Lower lobe of right lung (tissue), 2 donors: ENCODE data around the gene RIMS1. TPM values are rescaled to one million over a fixed set of nuclear protein-coding genes. Genes with fewer than 3 reads are reported as not detected.

Experiments used
- ATAC-seq, 2 donors: fragments of 200-7000 bp; cut with Tn5 transposase; one replicate each; pipeline ENCODE4 v1.9.1; 2020 to 2022; ENCODE audit warnings: mild to moderate bottlenecking in 2 of 2, moderate library complexity in 2 of 2
- DNase-seq: peaks from one replicate; pipeline ENCODE4 v3.0.0-alpha.2; 2020
- H3K27ac ChIP-seq: fragments of 200-600 bp; one replicate; pipeline ENCODE4 v1.8.0; 2022
- H3K27me3 ChIP-seq: fragments of 200-600 bp; one replicate; pipeline ENCODE4 v1.8.0; 2022; ENCODE audit warnings: low read depth
- H3K36me3 ChIP-seq: fragments of 200-600 bp; one replicate; pipeline ENCODE4 v1.8.0; 2022; ENCODE audit warnings: mild to moderate bottlenecking
- H3K4me1 ChIP-seq: fragments of 200-600 bp; one replicate; pipeline ENCODE4 v1.8.0; 2022
- H3K4me3 ChIP-seq: fragments of 200-600 bp; one replicate; pipeline ENCODE4 v1.8.0; 2022; ENCODE audit warnings: mild to moderate bottlenecking
- H3K9me3 ChIP-seq: fragments of 200-600 bp; one replicate; pipeline ENCODE4 v1.8.0; 2022
- CTCF ChIP-seq: fragments of 200-600 bp; IDR thresholded peaks from one replicate; pipeline ENCODE4 v1.8.0; 2022; ENCODE audit warnings: antibody characterized with exemption, mild to moderate bottlenecking
- intact Hi-C: fragments of 100-400 bp; cut with DNase I; formaldehyde crosslinking; loops from one replicate; pipeline ENCODE4 v1.11.0; 2022
- total RNA-seq: library from RNA; stranded (reverse); fragmentation: NEBNext Ultra II Directional; extraction: Animal tissue kit (Norgen Biotek cat#: 25700); gene quantifications from one replicate; pipeline ENCODE4 v1.2.1, GENCODE V29; 2021
- donor health status: DM: no; HTN: yes; CAD: no; lungs with severe emphysema.

RIMS1 gene
- total RNA-seq, 1 donor from 2014 or later: 3.8 TPM

DNA sequence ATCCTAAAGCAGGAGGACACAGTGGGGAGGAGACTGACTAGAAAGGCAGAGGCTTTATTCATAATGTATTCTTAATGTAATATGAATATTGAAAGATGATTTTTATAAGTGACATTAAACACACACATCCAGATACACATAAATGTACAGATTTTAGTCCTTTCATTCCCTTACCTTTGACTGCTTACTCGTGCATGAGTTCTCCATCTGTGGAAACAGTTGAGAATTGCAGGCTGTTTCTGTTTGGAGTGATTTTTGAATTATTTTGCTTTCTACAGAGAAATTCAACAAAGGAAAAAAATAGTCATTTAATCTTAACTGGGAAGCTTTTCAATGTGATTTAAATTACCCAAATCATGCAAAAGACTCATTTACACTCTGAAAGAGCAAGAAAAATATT is 136.5 kb downstream of the RIMS1 start:
- Histone ChIP-seq H3K27me3 (no peaks in the 10 kb centered on the region), H3K4me3 (no peak overlapping the region), H3K27ac (no peak overlapping the region), H3K9me3 (no peaks in the 10 kb centered on the region), H3K36me3 (no peaks in the 10 kb centered on the region), H3K4me1 (no peaks in the 10 kb centered on the region)
- no peak for DNase-seq
- no peak for TF ChIP-seq CTCF
- no peak for ATAC-seq
- intact Hi-C loops: no loop called here

- TF ChIP-seq CTCF: no peak
- H3K4me3 ChIP-seq: no peak overlapping the region
- intact Hi-C loops: no loop called here
- no peaks in the 10 kb centered on the region for H3K4me1 ChIP-seq
- H3K9me3 ChIP-seq: no peaks in the 10 kb centered on the region
- no peaks in the 10 kb centered on the region for H3K27me3 ChIP-seq
- ATAC-seq (no peak), DNase-seq (no peak)
- no peak overlapping the region for H3K27ac ChIP-seq
- no peaks in the 10 kb centered on the region for H3K36me3 ChIP-seq
Observed at GRCh38 chr6:72031471-72031870, 145.1 kb downstream of the RIMS1 start.

DNA sequence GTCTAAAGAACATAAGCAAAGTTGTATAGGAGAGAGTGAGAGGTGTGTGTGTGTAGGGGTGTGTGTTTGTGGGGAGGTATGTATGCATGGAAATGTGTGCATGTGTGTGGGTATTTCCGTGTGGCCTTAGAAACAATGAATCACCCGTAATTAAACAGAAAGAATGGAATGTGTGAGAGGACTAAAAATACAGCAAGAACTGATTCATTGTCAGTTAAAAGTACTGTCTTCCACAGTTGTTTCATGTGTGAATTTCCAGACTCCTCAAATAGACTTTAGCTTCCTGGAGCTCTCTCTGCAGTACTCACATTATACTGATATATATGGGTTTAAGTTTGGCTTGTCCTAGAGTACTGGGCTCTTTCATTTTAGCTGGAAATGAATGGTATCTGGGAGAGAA is 145.7 kb downstream of the RIMS1 start:
- DNase-seq (no peak), ATAC-seq (peak; percentile 23 to 36)
- H3K36me3 ChIP-seq: no peaks in the 10 kb centered on the region
- no peaks in the 10 kb centered on the region for H3K27me3 ChIP-seq
- no peaks in the 10 kb centered on the region for H3K4me1 ChIP-seq
- no peak overlapping the region for H3K27ac ChIP-seq
- intact Hi-C loops: no loop called here
- no peak overlapping the region for H3K4me3 ChIP-seq
- no peak for TF ChIP-seq CTCF
- H3K9me3 ChIP-seq: no peaks in the 10 kb centered on the region

- H3K4me3 ChIP-seq: no peak overlapping the region
- peak; percentile 64 to 92 for ATAC-seq
Observed at GRCh38 chr6:72035486-72035885, 149.1 kb downstream of the RIMS1 start.

DNA sequence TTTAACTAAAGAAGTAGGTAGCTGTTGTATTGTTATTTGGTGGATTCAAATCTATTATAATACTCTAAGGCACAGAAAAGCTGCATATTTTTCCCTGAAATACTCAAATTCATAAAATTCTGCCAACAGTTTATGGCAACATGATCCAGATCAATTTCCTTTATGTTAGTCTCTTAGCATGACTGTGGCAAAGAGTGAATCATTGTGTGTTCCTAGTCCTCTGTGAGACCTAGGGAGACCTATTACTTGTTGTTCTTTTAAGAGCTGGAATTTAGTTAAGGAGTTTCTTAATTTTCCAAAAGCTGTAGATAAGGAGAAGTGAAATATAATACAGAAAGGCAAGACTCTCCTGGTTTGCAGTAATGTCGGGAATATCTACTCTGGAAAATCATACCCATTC is 149.6 kb downstream of the RIMS1 start:
- no peak for TF ChIP-seq CTCF
- H3K27me3 ChIP-seq: no peaks in the 10 kb centered on the region
- peak in 1 of 2 donors; percentile 79 for ATAC-seq

More at GRCh38 chr6:72035486-72035885, 149.1 kb downstream of the RIMS1 start:
- intact Hi-C loops: no loop called here
- H3K27ac ChIP-seq: no peak overlapping the region
- no peaks in the 10 kb centered on the region for H3K9me3 ChIP-seq
- DNase-seq: no peak
- H3K27me3 ChIP-seq: no peaks in the 10 kb centered on the region
- no peaks in the 10 kb centered on the region for H3K4me1 ChIP-seq
- TF ChIP-seq CTCF: no peak
- H3K36me3 ChIP-seq: no peaks in the 10 kb centered on the region

DNA sequence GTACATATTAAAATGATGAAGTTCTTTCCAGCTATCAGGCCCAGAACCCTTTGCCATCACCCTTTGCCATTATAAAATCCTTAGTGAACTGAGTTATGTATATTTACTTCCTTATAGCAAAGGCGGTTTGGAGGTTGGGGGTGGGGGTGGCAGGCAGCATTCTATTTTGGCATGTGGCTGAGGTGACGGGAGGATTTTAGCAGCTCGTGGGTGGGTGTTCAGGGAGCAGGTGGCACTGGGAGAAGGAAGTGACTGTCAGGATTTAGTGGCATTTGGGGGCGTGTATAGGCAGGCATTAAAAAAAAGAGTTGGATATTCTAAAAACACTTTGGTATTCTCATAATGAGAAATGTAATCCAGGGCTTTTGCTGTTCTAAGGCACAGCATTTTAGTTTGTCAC is 150.7 kb downstream of the RIMS1 start:
- TF ChIP-seq CTCF: no peak
- no peaks in the 10 kb centered on the region for H3K4me1 ChIP-seq
- intact Hi-C loops: no loop called here
- H3K9me3 ChIP-seq: no peaks in the 10 kb centered on the region
- H3K36me3 ChIP-seq: no peaks in the 10 kb centered on the region
- ATAC-seq (no peak), DNase-seq (no peak)
- no peaks in the 10 kb centered on the region for H3K27me3 ChIP-seq
- no peak overlapping the region for H3K4me3 ChIP-seq
- H3K27ac ChIP-seq: no peak overlapping the region

More for the DNA sequence above, 149.6 kb downstream of the RIMS1 start:
- Histone ChIP-seq H3K27ac (no peak overlapping the region), H3K9me3 (no peaks in the 10 kb centered on the region), H3K4me1 (no peaks in the 10 kb centered on the region), H3K36me3 (no peaks in the 10 kb centered on the region), H3K4me3 (no peak overlapping the region)
- intact Hi-C loops: no loop called here
- no peak for DNase-seq
